NCI-H1930 (cell line): ENCODE measurements around the gene MCC.
"Not testable (repeated sequence)": the region's sequence is repeated elsewhere in the genome, so short reads cannot be mapped to it uniquely, and the experiment has no call there.

Experiments used
- DNase-seq, 2 experiments: peaks; one replicate each; lab custom pipeline; 2025; lab: John Stamatoyannopoulos, UW

The MCC gene

GRCh38 chr5:113490317-113490716 is 2.1 kb upstream of the MCC start:
- no peak for DNase-seq

GRCh38 chr5:113489299-113489698 is 1.0 kb upstream of the MCC start:
- no peak for DNase-seq

- no peak for DNase-seq
Observed at GRCh38 chr5:113488645-113489184, 462 bp upstream of the MCC start.

GRCh38 chr5:113487416-113487780 is 855 bp downstream of the MCC start:
- no peak for DNase-seq

GRCh38 chr5:113480243-113480642 is 8.0 kb downstream of the MCC start:
- DNase-seq, result no peak

- DNase-seq, result no peak
Observed at GRCh38 chr5:113478691-113479090, 9.6 kb downstream of the MCC start.

GRCh38 chr5:113474100-113474728 is 14.0 kb downstream of the MCC start:
- DNase-seq, result no peak

- no peak for DNase-seq
Observed at GRCh38 chr5:113463032-113463431, 25.2 kb downstream of the MCC start.

- DNase-seq, result not testable (repeated sequence)
Observed at GRCh38 chr5:113457106-113457505, 31.1 kb downstream of the MCC start.

- no peak for DNase-seq
Observed at GRCh38 chr5:113452941-113453340, 35.3 kb downstream of the MCC start.

GRCh38 chr5:113451797-113452196 is 36.5 kb downstream of the MCC start:
- no peak for DNase-seq

- DNase-seq, result no peak
Observed at GRCh38 chr5:113450929-113451328, 37.3 kb downstream of the MCC start.

- no peak for DNase-seq
Observed at GRCh38 chr5:113450462-113450861, 37.8 kb downstream of the MCC start.

GRCh38 chr5:113448252-113448651 is 40.0 kb downstream of the MCC start:
- DNase-seq, result no peak

- no peak for DNase-seq
Observed at GRCh38 chr5:113447498-113448050, 40.7 kb downstream of the MCC start.

GRCh38 chr5:113446358-113446927 is 41.8 kb downstream of the MCC start:
- no peak for DNase-seq

- DNase-seq, result no peak
Observed at GRCh38 chr5:113437111-113437510, 51.1 kb downstream of the MCC start.

- DNase-seq, result no peak
Observed at GRCh38 chr5:113435575-113435974, 52.7 kb downstream of the MCC start.

- no peak for DNase-seq
Observed at GRCh38 chr5:113434889-113435288, 53.4 kb downstream of the MCC start, which contains the start of gene TSSK1B. TSSK1B (minus strand) TSS chr5:113434989; CDS start chr5:113434839, 150 bp downstream.

- DNase-seq, result no peak
Observed at GRCh38 chr5:113433862-113434612, 54.2 kb downstream of the MCC start.

- DNase-seq, result no peak
Observed at GRCh38 chr5:113433071-113433470, 55.2 kb downstream of the MCC start.

GRCh38 chr5:113427871-113428574 is 60.2 kb downstream of the MCC start:
- no peak for DNase-seq
